DOHH2 (cell line): ENCODE measurements around the gene HAPLN2.
"Not testable (repeated sequence)": the region's sequence is repeated elsewhere in the genome, so short reads cannot be mapped to it uniquely, and the experiment has no call there.

Experiments used
- CTCF ChIP-seq: fragments of 200-600 bp; sonication (generic); IDR thresholded peaks from one replicate; pipeline ENCODE4 v1.5.1; 2014; ENCODE audit warnings: antibody characterized with exemption, mild to moderate bottlenecking, low read depth, low read length; ENCODE audit not compliant: poor library complexity, severe bottlenecking
- EZH2phosphoT487 ChIP-seq: fragments of 200-600 bp; sonication (generic); IDR thresholded peaks from 2 replicates; pipeline ENCODE4 v1.6.1; 2017; ENCODE audit warnings: borderline replicate concordance, mild to moderate bottlenecking, antibody characterized with exemption, low read length, moderate library complexity, mixed read lengths

- not testable (repeated sequence) for TF ChIP-seq CTCF, EZH2phosphoT487
Observed at GRCh38 chr1:156631152-156631551, 11.9 kb downstream of the HAPLN2 start.
